Fibroblast of skin of right quadriceps (primary cell): ENCODE data around the gene TBKBP1.

ENCODE experiments used
- DNase-seq: peaks from one replicate; pipeline ENCODE4 v3.0.0-alpha.2; 2013

TBKBP1 gene

GRCh38 chr17:47699536-47699840 lies 5.5 kb downstream of the TBKBP1 start:
- DNase-seq: no peak

GRCh38 chr17:47700471-47701449 lies 6.8 kb downstream of the TBKBP1 start:
- DNase-seq: no peak

- DNase-seq: no peak
Measured at GRCh38 chr17:47701608-47702007, 7.6 kb downstream of the TBKBP1 start.

- DNase-seq: no peak
Measured at GRCh38 chr17:47702391-47702995, 8.5 kb downstream of the TBKBP1 start.

GRCh38 chr17:47703191-47703591 lies 9.2 kb downstream of the TBKBP1 start:
- DNase-seq: no peak

GRCh38 chr17:47703671-47704070 lies 9.7 kb downstream of the TBKBP1 start:
- no peak for DNase-seq

- DNase-seq: no peak
Measured at GRCh38 chr17:47704116-47704515, 10.2 kb downstream of the TBKBP1 start.

- DNase-seq: no peak
Measured at GRCh38 chr17:47704736-47705135, 10.8 kb downstream of the TBKBP1 start.

GRCh38 chr17:47705536-47706530 lies 11.9 kb downstream of the TBKBP1 start:
- no peak for DNase-seq

- DNase-seq: no peak
Measured at GRCh38 chr17:47707056-47707804, 13.3 kb downstream of the TBKBP1 start.

- no peak for DNase-seq
Measured at GRCh38 chr17:47707884-47708283, 13.9 kb downstream of the TBKBP1 start.

- no peak for DNase-seq
Measured at GRCh38 chr17:47708312-47708863, 14.4 kb downstream of the TBKBP1 start.

- DNase-seq: no peak
Measured at GRCh38 chr17:47708864-47709541, 15.0 kb downstream of the TBKBP1 start.

- DNase-seq: no peak
Measured at GRCh38 chr17:47709594-47709993, 15.6 kb downstream of the TBKBP1 start.

- no peak for DNase-seq
Measured at GRCh38 chr17:47711366-47712099, 17.6 kb downstream of the TBKBP1 start.

- DNase-seq: no peak
Measured at GRCh38 chr17:47712330-47713023, 18.5 kb downstream of the TBKBP1 start.

- no peak for DNase-seq
Measured at GRCh38 chr17:47713980-47714700, 20.2 kb downstream of the TBKBP1 start.

GRCh38 chr17:47714773-47715396 lies 20.9 kb downstream of the TBKBP1 start:
- DNase-seq: no peak
